ENCODE measurements around the gene SCG5.
"Not testable (repeated sequence)": the region's sequence is repeated elsewhere in the genome, so short reads cannot be mapped to it uniquely, and the experiment has no call there.

SCG5 gene, protein sequence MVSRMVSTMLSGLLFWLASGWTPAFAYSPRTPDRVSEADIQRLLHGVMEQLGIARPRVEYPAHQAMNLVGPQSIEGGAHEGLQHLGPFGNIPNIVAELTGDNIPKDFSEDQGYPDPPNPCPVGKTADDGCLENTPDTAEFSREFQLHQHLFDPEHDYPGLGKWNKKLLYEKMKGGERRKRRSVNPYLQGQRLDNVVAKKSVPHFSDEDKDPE

GRCh38 chr15:32641517-32642059 is at the start of gene SCG5:
SCG5 (plus strand) TSS chr15:32641710; CDS start chr15:32643593, 1,883 bp downstream.
- H3K27ac Mint-ChIP-seq: no peak within 1 kb of the TSS
- H3K27me3 Mint-ChIP-seq: peaks cover 2% of the 10 kb centered on the region
- H3K4me3 Mint-ChIP-seq: no peak within 1 kb of the TSS
- no peaks in the 10 kb centered on the region for H3K9me3 Mint-ChIP-seq
- no peaks in the 10 kb centered on the region for H3K4me1 Mint-ChIP-seq
- H3K36me3 Mint-ChIP-seq: peaks cover 1% of the 10 kb centered on the region

- H3K36me3 Mint-ChIP-seq, H3K4me3 Mint-ChIP-seq, H3K27me3 Mint-ChIP-seq, H3K27ac Mint-ChIP-seq, H3K9me3 Mint-ChIP-seq, H3K4me1 Mint-ChIP-seq: not testable (repeated sequence)
Measured at GRCh38 chr15:32593151-32593550, 48.4 kb upstream of the SCG5 start, which contains the start of gene GOLGA8N. GOLGA8N (plus strand) TSS chr15:32593456.

DNA sequence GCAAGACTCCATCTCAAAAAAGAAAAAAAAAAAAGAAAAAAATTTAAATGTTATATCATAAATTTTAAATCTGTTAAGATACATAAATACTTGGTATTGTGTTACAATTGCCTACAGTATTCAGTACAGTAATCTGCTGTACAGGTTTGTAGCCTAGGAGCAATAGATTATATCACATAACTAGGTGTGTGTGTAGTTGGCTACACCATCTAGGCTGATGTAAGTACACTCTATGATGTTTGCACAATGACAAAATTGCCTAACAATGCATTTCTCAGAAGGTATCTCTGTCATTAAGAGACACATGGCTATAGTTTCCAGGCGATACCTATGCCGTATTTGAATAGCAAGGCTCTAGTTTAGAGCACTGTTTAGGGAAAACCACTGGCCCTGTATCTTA is 32.0 kb upstream of the SCG5 start:
- not testable (repeated sequence) for H3K36me3 Mint-ChIP-seq, H3K27me3 Mint-ChIP-seq, H3K4me1 Mint-ChIP-seq, H3K9me3 Mint-ChIP-seq, H3K27ac Mint-ChIP-seq, H3K4me3 Mint-ChIP-seq

- H3K9me3 Mint-ChIP-seq, H3K27ac Mint-ChIP-seq, H3K27me3 Mint-ChIP-seq, H3K4me1 Mint-ChIP-seq, H3K36me3 Mint-ChIP-seq, H3K4me3 Mint-ChIP-seq: not testable (repeated sequence)
Measured at GRCh38 chr15:32610719-32611118, 30.8 kb upstream of the SCG5 start.

- Mint-ChIP-seq H3K27ac (peak overlapping the region; percentile 91), H3K4me3 (peak overlapping the region; percentile 92), H3K4me1 (peaks cover 20% of the 10 kb centered on the region)
- not testable (repeated sequence) for H3K9me3 Mint-ChIP-seq, H3K36me3 Mint-ChIP-seq, H3K27me3 Mint-ChIP-seq
Measured at GRCh38 chr15:32614712-32615050, 26.8 kb upstream of the SCG5 start.

- H3K27me3 Mint-ChIP-seq, H3K36me3 Mint-ChIP-seq, H3K9me3 Mint-ChIP-seq: not testable (repeated sequence)
- H3K4me3 Mint-ChIP-seq: peak within 1 kb of the TSS; percentile 92
- H3K4me1 Mint-ChIP-seq: peaks cover 20% of the 10 kb centered on the region
- H3K27ac Mint-ChIP-seq: peak within 1 kb of the TSS; percentile 91
Measured at GRCh38 chr15:32615051-32615870, 26.2 kb upstream of the SCG5 start, which contains the start of gene ARHGAP11A. ARHGAP11A (plus strand) TSS chr15:32615504; CDS start chr15:32616212, 708 bp downstream.

GRCh38 chr15:32615871-32616426 is 25.6 kb upstream of the SCG5 start:
- Mint-ChIP-seq H3K4me3 (peak overlapping the region; percentile 92), H3K27ac (peak overlapping the region; percentile 91), H3K4me1 (peaks cover 20% of the 10 kb centered on the region)
- H3K9me3 Mint-ChIP-seq, H3K27me3 Mint-ChIP-seq, H3K36me3 Mint-ChIP-seq: not testable (repeated sequence)

DNA sequence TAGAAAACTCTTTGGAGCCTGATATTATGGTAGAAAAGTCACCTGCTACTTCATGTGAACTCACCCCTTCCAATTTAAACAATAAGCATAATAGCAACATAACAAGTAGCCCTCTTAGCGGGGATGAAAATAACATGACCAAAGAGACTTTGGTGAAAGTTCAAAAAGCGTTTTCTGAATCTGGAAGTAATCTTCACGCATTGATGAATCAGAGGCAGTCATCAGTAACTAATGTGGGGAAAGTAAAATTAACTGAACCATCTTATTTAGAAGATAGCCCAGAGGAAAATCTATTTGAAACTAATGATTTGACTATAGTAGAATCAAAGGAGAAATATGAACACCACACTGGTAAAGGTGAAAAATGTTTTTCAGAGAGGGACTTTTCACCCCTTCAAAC is 5.1 kb upstream of the SCG5 start:
- Mint-ChIP-seq H3K36me3 (peaks cover 12% of the 10 kb centered on the region), H3K27ac (no peak overlapping the region), H3K9me3 (no peaks in the 10 kb centered on the region), H3K4me1 (no peaks in the 10 kb centered on the region), H3K4me3 (no peak overlapping the region), H3K27me3 (peaks cover 2% of the 10 kb centered on the region)

DNA sequence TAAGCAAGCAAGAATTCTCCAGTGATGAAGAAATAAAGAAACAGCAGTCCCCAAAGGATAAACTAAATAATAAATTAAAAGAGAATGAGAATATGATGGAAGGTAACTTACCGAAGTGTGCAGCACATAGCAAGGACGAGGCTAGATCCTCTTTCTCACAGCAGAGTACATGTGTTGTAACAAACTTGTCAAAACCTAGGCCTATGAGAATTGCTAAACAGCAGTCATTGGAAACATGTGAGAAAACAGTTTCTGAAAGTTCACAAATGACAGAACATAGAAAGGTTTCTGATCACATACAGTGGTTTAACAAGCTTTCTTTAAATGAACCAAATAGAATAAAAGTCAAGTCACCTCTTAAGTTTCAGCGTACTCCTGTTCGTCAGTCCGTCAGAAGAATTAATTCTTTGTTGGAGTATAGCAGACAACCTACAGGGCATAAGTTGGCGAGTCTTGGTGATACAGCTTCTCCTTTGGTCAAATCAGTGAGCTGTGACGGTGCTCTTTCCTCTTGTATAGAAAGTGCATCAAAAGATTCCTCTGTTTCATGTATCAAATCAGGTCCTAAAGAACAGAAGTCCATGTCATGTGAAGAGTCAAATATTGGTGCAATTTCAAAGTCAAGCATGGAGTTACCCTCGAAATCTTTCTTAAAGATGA is 4.5 kb upstream of the SCG5 start:
- H3K9me3 Mint-ChIP-seq: no peaks in the 10 kb centered on the region

DNA sequence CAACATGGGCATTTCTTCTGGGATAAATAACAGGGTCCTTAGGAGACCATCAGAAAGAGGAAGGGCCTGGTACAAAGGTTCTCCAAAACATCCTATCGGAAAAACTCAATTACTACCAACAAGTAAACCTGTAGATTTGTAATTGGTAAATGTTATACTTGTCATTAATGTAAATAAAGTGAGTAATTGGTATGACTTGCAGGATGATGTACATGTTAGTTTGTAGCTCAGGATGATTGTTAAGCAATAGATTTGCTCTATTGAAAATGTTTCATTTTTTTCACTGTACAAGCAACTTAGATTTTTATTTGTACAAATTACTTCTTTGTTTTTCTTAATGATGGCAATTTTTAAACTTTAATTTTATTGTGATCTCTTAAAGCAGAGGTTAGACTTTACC is 3.8 kb upstream of the SCG5 start:
- Mint-ChIP-seq H3K9me3 (no peaks in the 10 kb centered on the region), H3K4me3 (no peak overlapping the region), H3K27me3 (peaks cover 2% of the 10 kb centered on the region), H3K27ac (no peak overlapping the region), H3K36me3 (peaks cover 12% of the 10 kb centered on the region), H3K4me1 (no peaks in the 10 kb centered on the region)

More for the DNA sequence above, 4.5 kb upstream of the SCG5 start:
- Mint-ChIP-seq H3K36me3 (peaks cover 12% of the 10 kb centered on the region), H3K4me3 (no peak overlapping the region), H3K4me1 (no peaks in the 10 kb centered on the region), H3K27me3 (peaks cover 2% of the 10 kb centered on the region), H3K27ac (no peak overlapping the region)

DNA sequence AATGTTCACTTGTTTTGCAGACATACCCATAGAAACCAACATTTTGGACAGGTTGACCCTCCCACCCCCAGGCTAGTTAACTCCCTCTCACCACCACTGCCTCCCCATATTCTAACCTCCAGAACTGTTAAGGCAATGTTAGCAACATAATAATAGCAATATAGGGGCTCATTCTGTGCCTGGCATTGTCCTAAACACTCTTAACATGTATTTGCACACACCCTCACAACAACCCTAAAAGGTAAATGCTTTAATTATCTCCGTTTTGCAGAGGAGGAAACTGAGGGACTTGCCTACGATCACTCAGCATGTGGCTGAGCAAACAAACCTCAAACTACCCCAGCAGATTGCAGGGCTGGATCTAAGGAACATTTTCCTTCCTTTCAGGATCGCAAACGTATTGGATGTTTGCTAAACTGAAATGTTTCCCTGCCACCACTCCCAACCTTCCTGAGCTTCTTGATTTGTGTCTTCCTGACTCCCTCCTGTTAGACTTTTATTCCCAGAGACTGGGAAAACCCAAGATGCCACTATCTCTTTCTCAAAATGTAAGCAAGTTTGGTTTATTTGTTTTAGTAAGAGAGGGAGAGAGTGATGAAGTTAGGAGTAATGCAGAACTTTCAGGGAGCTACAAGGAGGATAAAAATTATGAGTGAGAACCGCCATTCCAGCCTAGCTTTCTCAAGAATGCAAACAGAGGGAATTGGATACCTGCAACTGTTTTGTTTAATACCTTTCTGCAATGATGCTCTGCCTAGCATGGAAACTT is 1.3 kb downstream of the SCG5 start:
- Mint-ChIP-seq H3K36me3 (no peaks in the 10 kb centered on the region), H3K27me3 (peaks cover 2% of the 10 kb centered on the region), H3K9me3 (no peaks in the 10 kb centered on the region), H3K27ac (no peak overlapping the region), H3K4me1 (no peaks in the 10 kb centered on the region), H3K4me3 (no peak overlapping the region)

DNA sequence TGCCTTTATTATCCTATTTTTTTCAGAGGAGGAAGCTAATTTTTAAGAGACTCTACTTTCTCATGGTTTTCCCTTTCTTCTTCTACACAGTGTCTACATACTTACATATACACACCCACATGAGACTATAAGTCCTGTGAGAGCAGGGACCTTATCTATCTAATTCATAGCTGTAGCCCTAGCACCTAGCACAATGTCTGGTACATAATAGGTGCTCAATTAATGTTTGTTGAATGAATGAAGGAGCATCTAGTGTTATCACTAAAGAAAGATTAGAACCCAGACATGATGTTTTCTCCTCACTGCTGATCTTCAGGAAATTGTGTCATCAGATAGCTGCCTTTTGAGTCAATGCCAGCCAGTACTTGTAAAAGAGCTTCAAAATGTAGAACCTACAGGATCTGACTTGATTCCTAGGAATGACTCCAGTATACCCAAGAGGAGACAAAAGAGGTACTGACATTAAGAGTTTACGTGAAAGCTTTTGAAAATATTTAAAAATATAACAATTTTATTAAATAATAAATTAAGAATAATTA is 2.5 kb downstream of the SCG5 start:
- Mint-ChIP-seq H3K27me3 (peaks cover 2% of the 10 kb centered on the region), H3K4me3 (no peak overlapping the region), H3K9me3 (no peaks in the 10 kb centered on the region), H3K4me1 (no peaks in the 10 kb centered on the region), H3K27ac (no peak overlapping the region), H3K36me3 (no peaks in the 10 kb centered on the region)

GRCh38 chr15:32646291-32646690 is 4.8 kb downstream of the SCG5 start:
- Mint-ChIP-seq H3K4me3 (no peak overlapping the region), H3K4me1 (no peaks in the 10 kb centered on the region), H3K27me3 (peaks cover under 1% of the 10 kb centered on the region), H3K9me3 (no peaks in the 10 kb centered on the region), H3K36me3 (no peaks in the 10 kb centered on the region), H3K27ac (no peak overlapping the region)

DNA sequence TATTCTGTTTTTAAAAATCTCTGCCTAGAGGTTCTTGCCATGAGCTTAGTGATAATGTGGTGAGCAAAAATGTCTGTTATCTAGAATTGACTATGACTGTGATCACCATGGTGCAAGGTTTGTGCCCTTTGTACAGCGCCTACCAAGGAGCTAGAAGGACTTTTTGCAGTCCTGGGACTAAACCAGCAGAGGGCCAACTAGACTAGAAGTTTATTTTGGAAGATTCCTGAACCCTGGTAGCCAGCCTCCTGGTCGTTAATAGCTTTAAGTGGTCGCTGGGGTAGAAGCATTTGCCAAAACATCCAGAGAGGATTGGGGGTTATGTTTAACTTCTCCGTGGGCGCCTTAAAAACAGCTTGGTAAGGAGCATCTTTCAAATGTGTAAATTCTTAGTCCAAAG is 7.8 kb downstream of the SCG5 start:
- H3K27me3 Mint-ChIP-seq: no peaks in the 10 kb centered on the region
- H3K36me3 Mint-ChIP-seq: no peaks in the 10 kb centered on the region
- H3K27ac Mint-ChIP-seq: no peak overlapping the region
- no peaks in the 10 kb centered on the region for H3K4me1 Mint-ChIP-seq
- no peaks in the 10 kb centered on the region for H3K9me3 Mint-ChIP-seq
- no peak overlapping the region for H3K4me3 Mint-ChIP-seq
